Measurements from ENCODE around the gene LMTK2.

The LMTK2 gene

DNA sequence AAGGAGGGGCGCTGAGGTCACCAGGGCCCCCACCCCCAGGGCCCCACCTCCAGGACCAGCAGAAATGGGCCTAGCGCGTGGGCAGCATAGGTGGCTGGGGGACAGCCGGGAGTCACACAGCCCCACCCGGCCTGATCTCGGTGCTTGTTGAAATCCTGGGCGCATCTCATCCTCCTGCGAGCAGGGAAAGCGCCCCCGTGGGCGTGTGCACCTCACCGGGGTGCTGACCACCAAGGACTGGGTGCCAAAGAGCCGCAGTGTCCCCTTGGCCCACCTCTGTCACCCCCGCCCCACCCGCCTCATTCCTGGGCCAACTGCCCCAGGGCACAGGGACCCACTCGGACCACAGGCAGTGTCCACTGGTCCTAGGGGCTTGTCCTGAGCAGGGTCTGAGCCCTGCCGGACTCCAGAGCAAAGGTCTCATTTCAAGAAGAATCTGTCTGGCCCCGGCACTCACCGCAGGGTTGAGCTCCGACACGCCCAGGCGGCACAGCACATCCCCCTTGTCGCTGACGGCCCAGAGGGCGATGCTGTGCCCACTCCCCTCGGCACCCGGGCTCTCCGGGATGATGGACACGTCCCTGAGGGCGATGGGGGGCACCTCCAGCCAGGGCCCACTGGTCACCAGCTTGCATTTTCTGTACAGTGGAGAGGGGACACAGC, 116.0 kb downstream of the LMTK2 start:
- no peak for DNase-seq

DNA sequence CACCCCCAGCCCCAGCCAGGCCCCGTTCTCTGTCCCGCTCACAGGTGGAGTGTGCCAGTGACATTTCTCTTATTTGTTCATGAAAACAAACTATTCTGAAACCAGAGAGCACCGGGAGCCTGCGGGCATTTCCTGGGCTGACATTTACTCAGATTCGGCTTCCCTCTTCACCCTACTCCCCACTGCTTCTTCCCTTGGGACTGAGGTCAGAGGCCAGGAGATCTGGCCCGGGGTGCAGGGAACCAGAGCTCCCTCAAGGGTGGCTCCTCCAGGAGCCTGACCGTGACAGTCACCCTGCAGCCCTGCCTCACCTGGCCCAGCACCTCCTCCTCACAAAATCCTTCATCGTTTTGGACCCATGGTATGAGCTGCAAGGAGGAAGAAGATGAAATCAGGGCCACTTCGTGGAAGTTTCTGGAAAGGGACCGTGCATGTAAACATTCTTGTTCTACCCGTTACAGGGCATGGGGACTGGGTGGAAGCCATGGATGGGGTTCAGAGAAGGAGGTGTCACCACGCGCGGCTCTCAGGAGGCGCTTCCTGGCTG, 116.8 kb downstream of the LMTK2 start:
- DNase-seq: no peak

DNA sequence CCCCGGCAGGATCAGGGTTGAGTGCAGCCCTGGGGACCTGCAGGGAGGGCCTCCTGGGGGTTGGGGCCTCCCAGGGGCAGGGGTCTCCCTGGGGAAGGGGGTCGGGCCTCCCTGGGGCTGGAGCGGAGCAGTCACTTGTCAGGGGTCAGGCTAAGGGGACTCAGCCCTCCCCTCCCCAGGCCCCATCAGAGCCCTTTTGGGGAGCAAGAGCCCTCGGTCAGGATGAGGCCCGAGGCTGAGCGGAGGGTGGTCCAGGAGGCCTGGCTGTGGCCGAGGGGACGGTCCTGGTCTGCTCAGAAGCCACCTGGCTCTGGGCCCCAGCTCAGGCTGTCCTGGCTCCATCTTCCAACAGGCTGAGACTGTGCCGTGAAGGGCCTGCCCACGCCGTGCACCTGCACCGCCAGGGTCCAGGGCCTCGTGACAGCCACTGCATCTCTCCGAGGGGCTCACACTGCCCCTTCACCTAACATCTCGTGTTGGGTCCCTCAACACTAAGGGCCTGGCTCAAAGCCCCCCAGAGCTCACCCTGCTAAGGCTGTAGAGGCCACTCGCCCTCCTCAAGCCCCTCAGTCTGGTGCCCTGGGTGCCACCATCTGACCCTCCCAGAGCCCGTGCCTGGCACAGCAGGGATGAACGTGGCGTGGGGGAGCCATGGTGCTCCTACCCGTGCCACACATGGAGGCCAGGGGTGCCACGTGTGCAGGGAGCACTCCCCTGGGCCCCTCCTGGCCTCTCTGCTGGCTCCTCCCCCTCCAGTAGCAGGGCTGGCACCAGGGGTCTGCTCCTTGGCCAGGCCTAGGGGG, 117.4 kb downstream of the LMTK2 start:
- no peak for DNase-seq

DNA sequence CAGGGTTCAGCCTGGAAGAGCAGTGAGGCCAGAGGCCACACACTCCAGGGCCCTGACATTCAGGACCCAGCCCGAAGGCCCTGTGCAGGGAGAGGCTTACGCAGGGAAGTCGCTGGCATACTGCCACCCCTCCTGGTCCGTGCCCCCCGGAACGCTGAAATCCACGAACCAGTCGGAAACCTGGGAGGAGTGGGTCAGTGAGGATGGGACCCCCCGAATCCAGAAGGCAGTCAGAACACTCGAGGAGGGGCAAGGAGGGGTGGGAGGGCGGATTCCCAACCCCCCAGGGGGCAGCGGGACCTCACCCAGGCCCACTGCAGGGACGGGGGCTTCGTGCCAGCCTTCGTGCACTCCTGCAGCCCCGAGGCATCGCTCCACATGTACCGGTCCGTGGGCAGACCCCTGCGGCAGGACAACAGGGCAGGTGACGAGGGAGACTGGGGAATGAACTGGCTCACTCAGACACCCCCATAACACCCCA, 118.1 kb downstream of the LMTK2 start:
- no peak for DNase-seq

DNA sequence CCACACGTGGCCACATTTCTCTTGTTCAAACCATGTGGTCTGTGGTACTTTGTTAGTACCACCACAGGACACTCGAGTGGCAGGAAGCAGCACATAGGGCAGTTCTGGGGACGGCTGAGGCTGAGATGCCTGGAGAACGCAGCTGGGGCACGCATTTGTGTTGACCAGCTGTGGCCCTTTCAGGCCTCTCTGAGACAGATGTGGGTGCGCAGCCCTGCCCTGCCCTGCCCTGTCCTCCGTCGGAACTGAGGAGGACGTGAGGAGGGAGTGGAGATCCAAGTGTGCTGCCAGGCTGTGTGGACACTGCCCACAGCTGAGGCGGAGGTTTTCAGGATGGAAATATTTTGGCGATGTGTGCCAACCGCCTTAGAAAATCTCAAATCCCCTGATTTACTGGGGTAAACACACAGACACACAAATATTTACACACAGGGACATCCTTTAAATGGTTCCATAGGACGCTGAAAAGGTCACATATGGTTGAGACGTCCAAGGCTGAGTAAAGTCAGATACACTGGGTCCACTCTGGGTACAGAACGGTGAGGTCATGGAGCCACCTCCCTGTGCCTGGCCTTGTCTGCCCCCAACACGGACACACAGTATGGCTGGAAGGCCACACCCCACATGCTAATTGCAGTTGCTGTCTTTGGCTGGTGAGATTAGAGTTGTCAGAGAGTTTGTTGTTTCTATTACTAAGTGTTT, 119.4 kb downstream of the LMTK2 start:
- DNase-seq: no peak

DNA sequence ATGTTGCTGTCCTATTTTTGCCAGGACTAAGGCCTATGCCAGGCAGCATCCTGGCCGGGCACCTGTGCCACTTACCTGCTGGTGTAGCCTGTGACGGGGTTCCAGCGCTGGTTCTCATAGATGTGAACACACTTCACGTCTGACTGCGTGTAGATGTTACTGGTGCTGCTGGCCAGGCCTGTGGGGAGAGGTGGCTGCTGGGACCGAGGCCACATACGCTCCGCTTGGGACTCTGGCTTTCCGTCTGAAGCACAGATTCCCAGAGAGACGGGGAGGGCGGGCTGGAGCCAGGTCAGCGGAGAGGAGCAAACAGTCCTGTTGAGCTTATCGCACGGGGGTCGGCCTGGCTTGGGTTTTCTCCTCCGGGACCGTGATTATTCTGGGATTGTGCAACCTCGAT, 121.3 kb downstream of the LMTK2 start:
- no peak for DNase-seq

DNA sequence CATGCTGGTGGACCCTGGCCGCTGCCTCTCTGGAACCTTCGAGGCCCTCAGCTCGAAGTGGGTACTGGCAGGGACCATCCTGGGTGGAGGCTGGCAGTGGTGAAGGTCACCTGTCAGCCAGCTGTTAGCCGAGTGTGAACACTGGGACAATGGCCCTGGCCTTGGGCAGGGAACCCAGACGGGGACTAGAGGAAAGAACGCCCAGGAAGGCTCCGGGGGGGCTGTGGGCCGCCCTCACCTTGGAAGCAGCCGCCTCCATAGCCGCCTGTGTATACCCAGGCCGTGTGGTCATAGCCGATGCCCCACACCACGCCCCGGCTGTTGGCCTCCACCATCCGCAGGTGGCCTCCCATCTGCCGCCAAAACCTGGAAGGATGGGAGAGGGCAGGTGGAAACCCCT, 122.1 kb downstream of the LMTK2 start:
- DNase-seq: no peak

DNA sequence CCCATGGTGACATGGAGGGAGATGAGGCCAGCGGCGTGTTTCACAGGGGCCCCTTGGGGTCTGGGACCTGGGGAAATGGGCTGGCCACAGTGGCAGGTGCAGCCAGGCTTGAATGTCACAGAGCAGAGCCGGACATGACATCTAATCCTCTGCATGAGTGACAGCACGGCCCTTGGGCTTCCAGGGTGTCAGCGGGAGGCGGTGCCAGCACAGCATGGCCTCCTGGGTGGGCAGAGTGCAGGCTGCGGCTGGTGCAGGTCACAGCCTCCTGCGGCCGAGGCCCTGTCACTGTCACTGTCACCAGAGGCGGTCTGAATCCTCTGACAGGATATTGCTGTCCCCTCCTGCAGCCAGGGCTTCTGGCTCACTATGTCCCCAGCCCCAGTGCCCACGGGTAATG, 122.8 kb downstream of the LMTK2 start:
- DNase-seq: no peak

DNA sequence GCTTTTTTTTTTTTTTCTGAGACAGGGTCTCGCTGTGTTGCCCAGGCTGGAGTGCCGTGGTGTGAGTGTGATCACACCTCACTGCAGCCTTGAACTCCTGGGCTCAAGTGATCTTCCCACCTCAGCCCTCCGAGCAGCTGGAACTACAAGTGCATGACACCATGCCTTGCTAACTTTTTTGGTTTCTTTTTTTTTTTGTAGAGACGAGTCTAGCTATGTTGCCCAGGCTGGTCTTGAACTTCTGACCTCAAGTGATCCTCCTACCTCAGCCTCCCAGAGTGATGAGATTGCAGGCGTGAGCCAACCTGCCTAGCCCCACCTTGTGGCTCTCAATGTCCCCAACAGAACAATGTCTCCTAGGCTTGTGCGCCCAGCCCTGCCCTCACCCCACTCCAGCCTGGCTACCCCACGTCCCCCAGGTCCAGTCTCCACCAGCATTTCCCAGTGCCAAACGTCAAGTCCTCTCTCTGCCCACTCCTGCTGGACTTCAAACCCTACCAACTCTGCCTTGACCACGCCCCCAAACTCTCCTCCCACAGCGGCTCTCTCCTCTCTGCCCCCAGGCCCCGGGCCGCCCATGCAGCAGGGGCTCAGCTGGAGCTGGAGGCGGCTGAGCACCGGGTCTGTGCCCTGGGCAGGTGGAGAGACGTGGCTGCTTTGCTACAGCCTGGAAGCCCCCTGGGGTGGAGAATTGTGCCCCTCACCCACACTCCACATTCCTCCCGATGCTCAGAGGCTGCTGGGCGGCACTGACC, 123.5 kb downstream of the LMTK2 start:
- DNase-seq: no peak

DNA sequence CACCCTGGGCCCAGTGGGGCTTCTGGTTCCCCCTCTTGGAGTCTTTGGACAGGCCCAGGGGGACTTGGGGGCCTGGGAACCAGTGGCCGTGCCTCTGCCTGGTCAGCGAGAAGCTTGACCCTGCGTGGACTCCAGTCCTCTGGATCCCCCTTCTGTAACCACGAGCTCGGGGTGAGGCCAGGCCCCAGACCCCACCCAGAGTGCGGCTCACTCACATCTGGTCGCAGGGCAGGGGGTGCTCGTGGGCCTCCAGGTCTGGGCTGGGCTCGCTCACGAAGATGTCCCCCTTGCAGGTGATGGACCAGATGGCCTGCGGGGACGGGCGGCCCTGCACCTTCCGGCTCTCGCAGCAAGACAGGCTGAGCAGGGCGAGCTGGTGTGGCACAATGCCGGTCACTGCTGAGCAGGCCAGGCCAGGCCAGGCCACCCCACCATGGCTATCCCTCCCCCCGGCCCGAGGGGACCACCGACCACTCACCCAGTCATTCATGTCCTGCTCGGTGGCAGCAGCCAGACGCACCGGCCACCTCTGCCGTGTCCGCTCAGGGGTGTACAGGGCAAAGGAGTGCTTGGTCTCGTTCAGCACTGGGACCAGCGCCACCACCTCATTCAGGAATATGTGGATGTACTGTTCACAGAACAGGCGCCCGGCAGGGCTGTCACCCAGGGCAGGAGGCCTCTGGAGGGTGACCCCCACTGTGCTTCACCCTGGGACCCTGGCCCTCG, 124.2 kb downstream of the LMTK2 start:
- no peak for DNase-seq

DNA sequence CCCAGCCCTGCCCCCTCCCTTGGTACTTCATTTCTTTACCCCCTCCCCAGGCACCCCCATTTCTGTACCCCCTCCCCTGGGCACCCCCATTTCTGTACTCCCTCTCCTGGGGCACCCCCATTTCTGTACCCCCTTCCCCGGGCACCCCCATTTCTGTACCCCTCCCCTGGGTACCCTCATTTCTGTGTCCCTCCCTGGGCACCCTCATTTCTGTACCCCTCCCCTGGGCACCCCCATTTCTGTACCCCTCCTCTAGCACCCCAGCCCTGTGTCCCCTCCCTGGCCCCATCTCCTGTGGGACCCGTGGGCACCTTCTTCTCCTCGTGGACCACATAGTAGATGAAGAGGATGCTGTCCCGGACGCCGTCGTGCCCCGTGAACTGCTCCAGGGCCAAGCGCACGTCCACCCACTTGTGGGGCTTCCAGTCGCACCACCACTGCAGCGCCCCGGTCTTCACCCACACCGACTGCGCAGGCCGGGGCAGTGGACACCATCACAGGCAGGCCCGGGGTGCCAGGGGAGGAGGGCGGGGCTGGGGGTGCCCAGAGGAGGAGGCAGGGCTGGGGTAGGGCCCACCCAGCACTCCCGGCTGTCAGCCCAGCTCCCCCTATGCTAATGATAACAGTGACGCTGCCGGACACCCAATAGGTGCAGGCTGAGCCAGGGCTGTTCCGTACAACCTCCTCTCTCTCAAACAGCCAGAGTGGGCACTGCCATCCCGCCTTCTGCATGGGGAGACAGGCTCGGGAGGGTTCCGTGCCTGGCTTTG, 125.0 kb downstream of the LMTK2 start:
- DNase-seq: no peak

DNA sequence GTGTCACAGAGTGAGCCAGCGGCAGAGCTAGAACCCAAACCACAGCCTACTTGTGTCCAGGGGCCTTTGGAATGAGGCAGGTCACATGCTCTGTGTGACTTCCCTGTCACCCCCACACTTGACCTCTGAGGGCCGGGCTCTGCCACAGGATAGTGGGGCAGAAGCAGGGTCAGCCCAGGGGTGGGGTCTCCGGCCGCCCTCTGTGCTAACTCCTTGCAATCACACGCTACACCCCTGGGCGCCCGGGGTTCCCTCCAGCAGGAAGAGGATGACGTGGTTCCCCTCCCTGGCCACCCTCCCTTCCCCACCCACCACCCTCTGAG, 125.6 kb downstream of the LMTK2 start:
- DNase-seq: no peak

DNA sequence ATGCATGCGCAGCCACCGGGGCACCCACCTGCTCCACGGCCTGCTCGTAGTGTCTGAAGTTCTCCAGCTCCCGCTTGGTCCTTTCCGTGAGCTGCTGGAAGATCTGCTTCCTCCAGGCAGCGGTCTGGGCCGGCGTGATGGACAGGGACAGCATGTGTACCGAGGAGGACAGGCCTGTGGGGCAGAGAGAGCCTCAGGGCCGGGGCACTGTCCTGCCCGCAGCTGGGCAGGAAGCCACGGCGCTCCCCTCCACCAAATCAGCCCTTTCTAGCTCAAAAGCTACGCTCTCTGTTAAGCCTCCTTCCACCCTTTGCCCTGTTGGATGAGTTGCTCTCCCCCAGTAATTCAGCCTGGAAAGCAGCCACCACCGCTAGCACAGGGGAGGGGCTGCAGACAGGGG, 126.1 kb downstream of the LMTK2 start:
- no peak for DNase-seq

DNA sequence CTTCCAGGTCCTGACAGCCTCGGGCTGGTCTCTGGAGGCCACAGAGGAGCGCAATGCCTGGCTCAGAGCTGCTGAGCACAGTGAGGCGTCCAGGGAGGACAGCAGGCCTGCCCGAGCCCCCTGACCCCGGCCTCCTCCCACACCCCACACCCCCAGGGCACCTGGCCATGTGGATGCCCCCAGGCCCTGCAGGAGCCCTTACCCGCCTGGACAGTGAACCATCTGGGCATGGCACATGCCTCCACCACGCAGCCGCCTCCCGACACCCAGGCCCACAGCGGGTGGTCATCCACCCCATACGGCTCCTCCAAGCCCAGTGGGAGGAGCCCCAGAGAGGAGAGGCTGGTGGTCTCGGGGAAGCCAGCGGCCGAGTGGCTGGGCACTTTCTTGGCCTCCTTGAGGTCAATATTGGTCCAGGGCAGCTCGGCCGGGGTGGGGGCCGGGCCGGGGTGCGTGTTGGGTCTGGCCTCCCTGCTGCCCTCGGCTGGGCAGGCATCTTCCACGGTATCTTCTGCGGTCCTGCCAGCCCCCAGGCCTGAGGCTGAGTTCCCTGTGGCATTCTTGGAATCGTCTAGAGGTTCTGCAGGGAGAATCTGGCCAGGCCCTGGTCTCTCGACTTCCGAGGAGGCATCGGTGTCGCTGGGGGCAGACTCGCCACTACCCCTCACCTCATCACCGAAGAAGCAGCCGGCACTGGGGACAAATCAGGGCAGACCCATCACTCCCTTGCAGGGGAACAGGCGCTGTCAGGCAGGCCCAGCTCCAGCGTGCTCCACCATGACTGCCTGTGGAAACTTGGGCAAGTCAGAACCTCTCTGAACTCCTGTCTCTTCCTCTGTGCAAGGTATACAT, 126.8 kb downstream of the LMTK2 start:
- DNase-seq: no peak

DNA sequence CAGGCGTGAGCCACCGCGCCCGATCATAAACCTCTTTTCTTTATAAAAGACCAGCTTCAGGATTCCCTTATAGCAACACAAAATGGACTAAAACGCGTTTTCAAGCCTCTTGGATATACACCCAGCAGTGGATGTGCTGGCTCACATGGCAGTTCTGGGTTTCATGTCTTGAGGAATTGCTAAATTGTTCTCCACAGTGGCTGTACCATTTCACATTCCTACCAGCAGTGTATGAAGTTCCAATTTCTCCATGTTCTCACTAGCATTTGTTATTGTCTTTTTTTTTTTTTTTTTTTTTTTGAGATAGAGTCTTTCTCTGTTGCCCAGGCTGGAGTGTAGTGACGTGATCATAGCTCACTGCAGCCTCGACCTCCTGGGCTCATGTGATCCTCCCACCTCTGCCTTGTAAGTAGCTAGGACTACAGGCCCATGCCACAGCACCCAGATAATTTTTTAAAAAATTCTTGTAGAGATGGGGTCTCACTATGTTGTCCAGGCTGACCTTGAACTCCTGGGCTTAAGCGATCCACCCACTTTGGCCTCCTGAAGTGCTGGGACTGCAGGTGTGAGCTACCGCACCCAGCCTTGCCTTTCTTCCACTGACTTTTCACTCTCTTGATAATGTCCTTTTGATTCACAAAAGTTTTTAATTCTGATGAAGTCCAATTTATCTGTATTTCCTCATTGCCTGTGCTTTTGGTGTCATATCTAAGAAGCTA, 127.9 kb downstream of the LMTK2 start:
- DNase-seq: no peak

DNA sequence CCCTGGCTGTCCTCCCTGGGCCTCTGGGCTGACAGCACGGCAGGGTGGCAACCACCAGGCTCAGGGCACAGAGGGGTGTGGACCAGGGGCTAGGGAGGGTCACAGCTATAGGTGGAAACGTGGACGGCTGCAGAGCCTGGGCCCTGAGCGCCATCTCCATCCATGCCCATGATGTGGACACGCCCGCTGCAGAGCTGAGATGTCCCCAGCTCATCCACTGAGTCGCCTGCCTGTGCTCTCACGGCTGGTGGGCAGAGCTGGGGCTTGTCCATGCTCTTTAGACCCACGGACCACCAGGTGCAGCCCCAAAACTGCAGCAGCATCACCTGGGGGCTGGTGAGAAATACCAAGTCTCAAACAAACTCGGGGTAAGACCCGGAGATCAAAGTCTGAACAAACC, 129.2 kb downstream of the LMTK2 start:
- DNase-seq: no peak

DNA sequence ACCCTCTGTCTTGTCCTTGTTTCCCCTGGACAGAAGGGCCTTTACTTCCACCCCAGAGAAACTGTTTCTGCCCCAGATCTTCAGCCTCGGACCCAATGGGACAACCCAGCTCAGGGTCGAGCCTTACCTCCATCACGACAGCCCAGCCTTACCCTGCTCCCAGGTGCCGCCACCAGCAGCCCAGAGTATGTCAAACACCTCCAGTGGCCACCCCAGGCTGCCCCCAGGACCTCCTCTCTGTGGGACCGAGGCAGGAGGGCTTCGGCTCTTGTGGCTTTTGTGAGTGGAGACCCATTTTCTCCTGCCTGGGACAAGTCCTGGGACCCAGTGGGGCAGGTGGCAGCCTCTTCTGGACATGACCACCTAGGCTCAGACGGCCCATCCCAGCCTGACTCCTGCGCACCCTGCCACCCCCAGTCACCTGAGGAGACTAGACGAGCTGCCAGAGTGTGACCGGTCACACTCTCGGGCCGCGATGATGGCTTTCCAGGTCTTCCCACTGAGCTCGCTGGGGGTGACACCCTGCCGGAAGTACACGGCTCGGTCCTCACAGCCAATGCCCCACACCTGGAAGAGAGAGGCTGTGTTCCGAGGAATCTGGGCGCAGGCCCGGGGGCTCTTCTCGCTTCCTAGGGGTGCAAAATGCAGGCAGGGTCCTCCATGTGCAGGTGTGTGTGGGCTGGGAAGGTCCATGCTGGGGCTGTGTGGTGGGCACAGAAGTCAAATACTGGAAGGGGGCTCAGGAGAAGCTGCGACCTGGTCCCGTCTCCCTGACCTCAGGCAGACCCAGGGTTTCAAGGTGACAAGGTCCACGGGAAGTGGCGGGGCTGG, 129.9 kb downstream of the LMTK2 start:
- DNase-seq: no peak

DNA sequence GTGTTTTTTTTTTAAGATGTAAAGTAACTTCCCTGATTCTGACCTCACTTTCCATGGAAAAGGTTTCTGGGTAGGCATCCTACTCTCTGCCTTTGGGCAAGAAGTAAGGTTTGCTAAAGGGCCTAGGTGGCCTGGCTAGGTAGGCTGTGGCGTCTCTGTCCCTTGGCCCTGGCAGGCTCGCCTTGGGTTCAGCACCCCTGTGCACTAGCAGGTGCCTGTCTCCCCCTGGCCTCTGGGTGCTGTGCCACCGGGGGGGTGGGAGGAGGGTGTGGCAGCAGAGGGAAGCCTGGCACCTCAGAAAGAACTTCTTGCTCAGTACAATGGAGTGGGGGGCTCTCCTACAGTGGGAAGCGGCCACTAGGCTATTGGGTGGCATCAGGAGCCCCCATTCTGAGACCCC, 131.4 kb downstream of the LMTK2 start:
- DNase-seq: no peak

DNA sequence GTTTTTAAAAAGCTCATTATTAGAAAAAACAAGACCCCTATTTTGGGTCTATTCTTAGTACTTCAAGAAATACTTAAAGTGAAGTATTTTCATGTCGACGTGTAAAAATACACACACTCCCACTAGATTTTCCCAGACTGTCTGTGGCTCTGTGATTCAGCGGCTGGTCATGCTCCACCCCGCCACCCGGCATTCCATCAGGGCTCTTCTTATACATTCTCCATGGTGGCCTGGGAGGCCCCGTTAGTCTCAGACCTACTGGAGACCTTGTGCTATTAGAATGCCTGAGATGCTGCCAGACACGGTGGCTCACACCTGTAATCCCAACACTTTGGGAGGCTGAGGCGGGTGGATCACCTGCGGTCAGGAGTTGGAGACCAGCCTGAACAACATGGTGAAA, 132.3 kb downstream of the LMTK2 start:
- DNase-seq: no peak

Data from KG1 (cell line).